ENCODE measurements around the gene ACSF2. TPM values are rescaled to one million over a fixed set of nuclear protein-coding genes. Genes with fewer than 3 reads are reported as not detected.

ACSF2 gene
- total RNA-seq, 1 donor from 2014 or later, result 28.8 TPM

GRCh38 chr17:50464736-50465135 is 38.7 kb downstream of the ACSF2 start:
- TF ChIP-seq EZH2phosphoT487 (IDR thresholded peaks at IDR 0.05) (no peak), EZH2 (IDR thresholded peaks at IDR 0.05) (no peak)
- TF ChIP-seq, protein P1, sequence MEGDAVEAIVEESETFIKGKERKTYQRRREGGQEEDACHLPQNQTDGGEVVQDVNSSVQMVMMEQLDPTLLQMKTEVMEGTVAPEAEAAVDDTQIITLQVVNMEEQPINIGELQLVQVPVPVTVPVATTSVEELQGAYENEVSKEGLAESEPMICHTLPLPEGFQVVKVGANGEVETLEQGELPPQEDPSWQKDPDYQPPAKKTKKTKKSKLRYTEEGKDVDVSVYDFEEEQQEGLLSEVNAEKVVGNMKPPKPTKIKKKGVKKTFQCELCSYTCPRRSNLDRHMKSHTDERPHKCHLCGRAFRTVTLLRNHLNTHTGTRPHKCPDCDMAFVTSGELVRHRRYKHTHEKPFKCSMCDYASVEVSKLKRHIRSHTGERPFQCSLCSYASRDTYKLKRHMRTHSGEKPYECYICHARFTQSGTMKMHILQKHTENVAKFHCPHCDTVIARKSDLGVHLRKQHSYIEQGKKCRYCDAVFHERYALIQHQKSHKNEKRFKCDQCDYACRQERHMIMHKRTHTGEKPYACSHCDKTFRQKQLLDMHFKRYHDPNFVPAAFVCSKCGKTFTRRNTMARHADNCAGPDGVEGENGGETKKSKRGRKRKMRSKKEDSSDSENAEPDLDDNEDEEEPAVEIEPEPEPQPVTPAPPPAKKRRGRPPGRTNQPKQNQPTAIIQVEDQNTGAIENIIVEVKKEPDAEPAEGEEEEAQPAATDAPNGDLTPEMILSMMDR (IDR thresholded peaks at IDR 0.05), result no peak
- Histone ChIP-seq H3K79me2 (ENCODE audit: low read depth) (no peaks in the 10 kb centered on the region), H3K36me3 (no peaks in the 10 kb centered on the region), H2AFZ (replicated peaks) (no peak overlapping the region), H3K4me3 (no peak overlapping the region), H3K9me3 (ENCODE audit: low read depth) (no peaks in the 10 kb centered on the region), H4K20me1 (ENCODE audit: low read depth) (peaks cover 4% of the 10 kb centered on the region), H3F3A (ENCODE audit: low read depth) (no peaks in the 10 kb centered on the region), H3K27me3 (peaks cover 34% of the 10 kb centered on the region), H3K4me1 (peaks cover 10% of the 10 kb centered on the region), H3K4me2 (no peak overlapping the region), H3K27ac (no peak overlapping the region), H3K9ac (no peak overlapping the region)
- H3K4me1 Mint-ChIP-seq, result peaks cover 7% of the 10 kb centered on the region
- peaks cover 28% of the 10 kb centered on the region for H3K27me3 Mint-ChIP-seq (ENCODE audit: insufficient read depth, low read depth)
- DNase-seq (ENCODE audit: low spot score), result no peak
- no peaks in the 10 kb centered on the region for H3K36me3 Mint-ChIP-seq
- no peak overlapping the region for H3K4me3 Mint-ChIP-seq
- no peaks in the 10 kb centered on the region for H3K9me3 Mint-ChIP-seq
- H3K27ac Mint-ChIP-seq, result no peak overlapping the region

DNA sequence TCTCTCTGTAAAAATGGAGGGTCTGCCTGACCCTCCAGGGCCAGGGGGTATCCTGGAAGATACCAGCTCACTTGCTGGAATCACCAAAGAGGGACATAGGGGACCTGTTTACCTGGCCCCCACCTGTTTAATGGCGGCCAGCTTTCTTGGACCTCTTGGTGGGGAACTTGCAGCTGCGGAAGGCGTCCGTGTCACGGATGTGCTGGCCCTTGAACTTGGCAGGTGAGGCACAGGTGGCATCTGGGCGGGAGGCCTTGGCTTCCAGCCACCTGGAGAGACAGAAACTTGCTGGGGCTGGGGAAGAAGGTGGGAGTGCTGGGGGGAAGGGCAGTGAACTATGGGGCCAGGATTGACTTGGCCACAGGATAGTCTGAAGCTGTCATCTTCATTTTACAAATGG is 39.2 kb downstream of the ACSF2 start:
- no peak overlapping the region for H2AFZ ChIP-seq (replicated peaks)
- peaks cover 10% of the 10 kb centered on the region for H3K4me1 ChIP-seq
- H3K79me2 ChIP-seq (ENCODE audit: low read depth), result no peaks in the 10 kb centered on the region
- peaks cover 39% of the 10 kb centered on the region for H3K27me3 ChIP-seq
- H4K20me1 ChIP-seq (ENCODE audit: low read depth), result peaks cover 5% of the 10 kb centered on the region
- no peak for DNase-seq (ENCODE audit: low spot score)
- Mint-ChIP-seq H3K27me3 (ENCODE audit: insufficient read depth, low read depth) (peaks cover 30% of the 10 kb centered on the region), H3K4me3 (no peak overlapping the region), H3K4me1 (peaks cover 7% of the 10 kb centered on the region), H3K36me3 (no peaks in the 10 kb centered on the region), H3K9me3 (no peaks in the 10 kb centered on the region), H3K27ac (no peak overlapping the region)
- H3K4me3 ChIP-seq, result no peak overlapping the region
- TF ChIP-seq EZH2 (IDR thresholded peaks at IDR 0.05) (no peak), EZH2phosphoT487 (IDR thresholded peaks at IDR 0.05) (no peak)
- TF ChIP-seq, protein P1 (IDR thresholded peaks at IDR 0.05), result no peak
- H3K9me3 ChIP-seq (ENCODE audit: low read depth), result no peaks in the 10 kb centered on the region
- no peaks in the 10 kb centered on the region for H3F3A ChIP-seq (ENCODE audit: low read depth)
- no peaks in the 10 kb centered on the region for H3K36me3 ChIP-seq
- H3K9ac ChIP-seq, result no peak overlapping the region
- H3K4me2 ChIP-seq, result no peak overlapping the region
- no peak overlapping the region for H3K27ac ChIP-seq

DNA sequence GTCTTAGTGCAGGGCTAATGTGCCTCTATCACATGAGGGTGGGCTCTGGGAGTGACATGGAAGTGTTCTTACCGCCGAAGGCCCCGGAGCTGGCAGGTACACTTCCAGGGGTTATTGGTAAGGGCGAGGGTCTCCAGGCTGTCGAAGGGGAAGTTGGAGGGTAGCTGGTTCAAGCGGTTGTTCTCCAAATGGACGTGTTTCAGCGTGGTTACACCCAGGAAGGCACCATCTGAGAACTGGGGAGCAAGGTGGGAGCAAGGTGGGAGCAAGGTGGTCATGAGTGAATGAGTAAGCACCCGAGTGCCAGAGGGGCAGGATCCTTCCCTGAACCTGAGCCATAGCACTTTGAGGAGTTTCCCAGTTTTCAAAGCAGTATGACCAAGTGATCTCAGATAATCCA is 39.6 kb downstream of the ACSF2 start:
- DNase-seq (ENCODE audit: low spot score), result no peak
- H3K9ac ChIP-seq, result no peak overlapping the region
- H3K4me1 ChIP-seq, result peaks cover 10% of the 10 kb centered on the region
- H3K36me3 ChIP-seq, result no peaks in the 10 kb centered on the region
- peak overlapping the region; percentile 17 for H3K27ac Mint-ChIP-seq
- H3K79me2 ChIP-seq (ENCODE audit: low read depth), result no peaks in the 10 kb centered on the region
- no peak for TF ChIP-seq EZH2 (IDR thresholded peaks at IDR 0.05)
- TF ChIP-seq, protein P1 (IDR thresholded peaks at IDR 0.05), result no peak
- TF ChIP-seq EZH2phosphoT487 (IDR thresholded peaks at IDR 0.05), result no peak
- H3K4me1 Mint-ChIP-seq, result peaks cover 7% of the 10 kb centered on the region
- H4K20me1 ChIP-seq (ENCODE audit: low read depth), result peaks cover 5% of the 10 kb centered on the region
- no peak overlapping the region for H3K27ac ChIP-seq
- H3K27me3 Mint-ChIP-seq (ENCODE audit: insufficient read depth, low read depth), result peaks cover 30% of the 10 kb centered on the region
- H3K4me3 Mint-ChIP-seq, result no peak overlapping the region
- H3K36me3 Mint-ChIP-seq, result no peaks in the 10 kb centered on the region
- H3K4me2 ChIP-seq, result no peak overlapping the region
- H3K9me3 Mint-ChIP-seq, result no peaks in the 10 kb centered on the region
- H3K9me3 ChIP-seq (ENCODE audit: low read depth), result no peaks in the 10 kb centered on the region
- H2AFZ ChIP-seq (replicated peaks), result no peak overlapping the region
- H3K4me3 ChIP-seq, result no peak overlapping the region
- H3F3A ChIP-seq (ENCODE audit: low read depth), result no peaks in the 10 kb centered on the region
- peaks cover 43% of the 10 kb centered on the region for H3K27me3 ChIP-seq

All from neural progenitor cell (in vitro differentiated cells).